Prostate gland (tissue), 2 donors: Measurements from ENCODE around the gene UFSP2. TPM values are rescaled to one million over a fixed set of nuclear protein-coding genes. Genes with fewer than 3 reads are reported as not detected.

ENCODE experiments used
- DNase-seq: peaks from one replicate; pipeline ENCODE4 v3.0.0-alpha.2; 2019; ENCODE audit warnings: low spot score
- H3K27ac ChIP-seq, 2 donors: fragments of 200-600 bp; sonication (generic); 2 replicates each; pipeline ENCODE4 v1.5.1; 2017 to 2019
- H3K27me3 ChIP-seq: fragments of 200-600 bp; sonication (generic); replicated peaks from 2 replicates; pipeline ENCODE4 v1.5.1; 2019; ENCODE audit not compliant: insufficient read depth
- H3K36me3 ChIP-seq, 2 donors: fragments of 200-600 bp; sonication (generic); 1 replicate in 1 of 2; 2 replicates in 1 of 2; pipeline versions ENCODE4 v1.5.1 to v1.8.1; 2017 to 2019
- H3K4me1 ChIP-seq: fragments of 200-600 bp; sonication (generic); replicated peaks from 2 replicates; pipeline ENCODE4 v1.5.1; 2019
- H3K4me3 ChIP-seq, 2 donors: fragments of 200-600 bp; sonication (generic); 2 replicates each; pipeline ENCODE4 v1.5.1; 2017 to 2019
- H3K9me3 ChIP-seq: fragments of 200-600 bp; sonication (generic); 2 replicates; pipeline ENCODE4 v1.5.1; 2017
- POLR2A ChIP-seq: fragments of 450-650 bp; IDR thresholded peaks from one replicate; pipeline ENCODE4 v1.6.1; 2016; ENCODE audit warnings: antibody characterized with exemption, mild to moderate bottlenecking
- POLR2AphosphoS5 ChIP-seq: sonication (generic); formaldehyde crosslinking; IDR thresholded peaks from one replicate; pipeline ENCODE4 v1.6.1; 2017; ENCODE audit warnings: antibody characterized with exemption
- WGBS: methylation state at CpG from one replicate; pipeline ENCODE4 v1.1.5; 2018; 5-methylcytosine and 5-hydroxymethylcytosine counted together
- intact Hi-C: fragments of 100-400 bp; cut with DNase I; formaldehyde crosslinking; loops from one replicate; pipeline ENCODE4 v1.14.2; 2022
- total RNA-seq, 2 donors: library from RNA; depleted of rRNA; stranded (reverse); fragments of >200 nt; gene quantifications; one replicate each; pipeline ENCODE4 v1.1.0, GENCODE V29; 2016
- TF ChIP-seq, protein P1 (sequence below), 4 experiments: fragments of 200-600 bp in 2 of 4; fragments of 450-650 bp in 2 of 4; sonication (generic) in 2 of 4; IDR thresholded peaks; 1 replicate in 3 of 4; 2 replicates in 1 of 4; pipeline ENCODE4 v1.5.1; 2016 to 2019; ENCODE audit warnings: antibody characterized with exemption in 4 of 4, mild to moderate bottlenecking in 2 of 4, moderate library complexity in 2 of 4

UFSP2 gene
- total RNA-seq, 2 donors from 2014 or later: 32.1 to 42.7 TPM

DNA sequence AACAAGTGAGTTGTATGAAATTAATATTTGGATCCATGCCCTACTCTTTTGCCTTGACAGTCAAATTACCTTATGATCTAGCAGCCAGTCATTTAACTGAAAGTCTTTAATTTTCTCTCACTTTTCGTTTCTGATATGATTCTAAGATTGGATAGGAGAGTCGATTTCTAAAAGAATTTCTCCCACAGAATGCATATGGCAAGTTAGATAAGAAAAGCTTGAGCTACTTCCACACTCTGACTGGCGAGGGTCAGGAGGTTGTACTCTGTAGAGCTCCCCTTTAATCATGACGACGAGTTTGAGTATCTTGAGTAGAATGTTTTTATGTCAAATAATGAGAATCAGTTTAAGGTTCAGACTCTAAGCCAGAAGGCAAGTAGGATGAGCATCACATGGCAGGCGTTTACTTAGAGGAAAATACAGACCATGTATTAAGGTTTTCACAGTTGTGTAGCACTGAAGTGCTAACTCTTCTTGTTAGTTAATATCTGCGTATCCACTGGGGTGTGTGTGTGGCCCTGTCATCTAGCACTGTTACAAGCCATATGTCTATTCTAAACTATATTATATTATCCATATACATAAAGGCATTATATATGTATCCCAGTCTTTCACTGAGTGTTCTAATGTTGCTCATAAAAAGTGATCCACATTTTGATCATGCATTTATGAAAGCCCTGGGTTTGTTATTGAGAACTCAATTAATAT is 67.9 kb downstream of the UFSP2 start:
- TF ChIP-seq, protein P1, sequence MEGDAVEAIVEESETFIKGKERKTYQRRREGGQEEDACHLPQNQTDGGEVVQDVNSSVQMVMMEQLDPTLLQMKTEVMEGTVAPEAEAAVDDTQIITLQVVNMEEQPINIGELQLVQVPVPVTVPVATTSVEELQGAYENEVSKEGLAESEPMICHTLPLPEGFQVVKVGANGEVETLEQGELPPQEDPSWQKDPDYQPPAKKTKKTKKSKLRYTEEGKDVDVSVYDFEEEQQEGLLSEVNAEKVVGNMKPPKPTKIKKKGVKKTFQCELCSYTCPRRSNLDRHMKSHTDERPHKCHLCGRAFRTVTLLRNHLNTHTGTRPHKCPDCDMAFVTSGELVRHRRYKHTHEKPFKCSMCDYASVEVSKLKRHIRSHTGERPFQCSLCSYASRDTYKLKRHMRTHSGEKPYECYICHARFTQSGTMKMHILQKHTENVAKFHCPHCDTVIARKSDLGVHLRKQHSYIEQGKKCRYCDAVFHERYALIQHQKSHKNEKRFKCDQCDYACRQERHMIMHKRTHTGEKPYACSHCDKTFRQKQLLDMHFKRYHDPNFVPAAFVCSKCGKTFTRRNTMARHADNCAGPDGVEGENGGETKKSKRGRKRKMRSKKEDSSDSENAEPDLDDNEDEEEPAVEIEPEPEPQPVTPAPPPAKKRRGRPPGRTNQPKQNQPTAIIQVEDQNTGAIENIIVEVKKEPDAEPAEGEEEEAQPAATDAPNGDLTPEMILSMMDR (IDR thresholded peaks at IDR 0.05): no peak
- TF ChIP-seq POLR2A: no peak
- no peak for TF ChIP-seq POLR2AphosphoS5
- H3K36me3 ChIP-seq: peaks cover 0 to 6% of the 10 kb centered on the region in 2 donors

GRCh38 chr4:185357211-185357610 is 68.6 kb downstream of the UFSP2 start:
- no peaks in the 10 kb centered on the region for H3K9me3 ChIP-seq
- TF ChIP-seq, protein P1 (IDR thresholded peaks at IDR 0.05): no peak
- no peak for TF ChIP-seq POLR2A
- TF ChIP-seq POLR2AphosphoS5: no peak
- no peak for DNase-seq
- H3K27me3 ChIP-seq: no peaks in the 10 kb centered on the region
- H3K4me3 ChIP-seq: no peak overlapping the region
- no peaks in the 10 kb centered on the region for H3K4me1 ChIP-seq
- 75% methylated on average over 5 of the region's 5 CpGs for WGBS
- intact Hi-C loops: no loop called here
- peak overlapping the region in 1 of 2 donors; percentile 48 for H3K27ac ChIP-seq
- H3K36me3 ChIP-seq: peaks cover 0 to 3% of the 10 kb centered on the region in 2 donors

More for the DNA sequence above, 67.9 kb downstream of the UFSP2 start:
- 83% methylated on average over 7 of the region's 7 CpGs for WGBS
- Histone ChIP-seq H3K27me3 (no peaks in the 10 kb centered on the region), H3K4me1 (no peaks in the 10 kb centered on the region), H3K4me3 (no peak overlapping the region), H3K27ac (peak overlapping the region in 1 of 2 donors; percentile 48), H3K9me3 (no peaks in the 10 kb centered on the region)
- DNase-seq: no peak
- intact Hi-C loops: no loop called here

- TF ChIP-seq POLR2A: no peak
- TF ChIP-seq, protein P1 (IDR thresholded peaks at IDR 0.05): no peak
- TF ChIP-seq POLR2AphosphoS5: no peak
- peak overlapping the region in 1 of 2 donors; percentile 28 for H3K27ac ChIP-seq
- DNase-seq: no peak
- no peaks in the 10 kb centered on the region for H3K27me3 ChIP-seq
- no peaks in the 10 kb centered on the region for H3K9me3 ChIP-seq
- intact Hi-C loops: no loop called here
- H3K36me3 ChIP-seq: no peaks in the 10 kb centered on the region
- no peak overlapping the region for H3K4me3 ChIP-seq
- no peaks in the 10 kb centered on the region for H3K4me1 ChIP-seq
- 95% methylated on average over 2 of the region's 2 CpGs for WGBS
Observed at GRCh38 chr4:185352741-185353140, 73.0 kb downstream of the UFSP2 start.

- Histone ChIP-seq H3K9me3 (no peaks in the 10 kb centered on the region), H3K27ac (peak overlapping the region in 1 of 2 donors; percentile 28), H3K4me3 (no peak overlapping the region), H3K36me3 (no peaks in the 10 kb centered on the region), H3K27me3 (no peaks in the 10 kb centered on the region), H3K4me1 (no peaks in the 10 kb centered on the region)
- TF ChIP-seq POLR2AphosphoS5 (no peak), POLR2A (no peak)
- TF ChIP-seq, protein P1 (IDR thresholded peaks at IDR 0.05): no peak
- WGBS: 89% methylated on average over 7 of the region's 7 CpGs
- DNase-seq: no peak
- intact Hi-C loops: no loop called here
Observed at GRCh38 chr4:185352202-185352601, 73.6 kb downstream of the UFSP2 start.

GRCh38 chr4:185351691-185352090 is 74.1 kb downstream of the UFSP2 start:
- TF ChIP-seq, protein P1 (IDR thresholded peaks at IDR 0.05): no peak
- TF ChIP-seq POLR2A (no peak), POLR2AphosphoS5 (no peak)
- H3K9me3 ChIP-seq: no peaks in the 10 kb centered on the region
- DNase-seq: no peak
- no peaks in the 10 kb centered on the region for H3K36me3 ChIP-seq
- WGBS: 86% methylated on average over 13 of the region's 13 CpGs
- H3K27ac ChIP-seq: peak overlapping the region in 1 of 2 donors; percentile 28
- H3K27me3 ChIP-seq: no peaks in the 10 kb centered on the region
- H3K4me1 ChIP-seq: no peaks in the 10 kb centered on the region
- H3K4me3 ChIP-seq: no peak overlapping the region
- intact Hi-C loops: no loop called here
